Thymus (tissue), 11 donors: ENCODE data around the gene SPOCK3. TPM values are rescaled to one million over a fixed set of nuclear protein-coding genes. Genes with fewer than 3 reads are reported as not detected.
"Not testable (repeated sequence)": the region's sequence is repeated elsewhere in the genome, so short reads cannot be mapped to it uniquely, and the experiment has no call there.

Experiments
- DNase-seq, 9 donors: peaks; one replicate each; pipeline ENCODE4 v3.0.0-alpha.2; 2013; ENCODE audit warnings: low spot score in 9 of 9, low read depth in 6 of 9, missing footprints in 1 of 9
- H3K27ac ChIP-seq, 2 donors: one replicate each; pipeline ENCODE4 v1.5.1; 2013; ENCODE audit warnings: control low read depth in 1 of 2, low read depth in 1 of 2, low read length in 1 of 2, mild to moderate bottlenecking in 1 of 2, moderate library complexity in 1 of 2
- H3K27me3 ChIP-seq, 2 donors: one replicate each; pipeline ENCODE4 v1.5.1; 2013; ENCODE audit warnings: low read length in 1 of 2; ENCODE audit not compliant: control insufficient read depth in 2 of 2, insufficient read depth in 1 of 2
- H3K36me3 ChIP-seq, 2 donors: one replicate each; pipeline ENCODE4 v1.5.1; 2013; ENCODE audit warnings: low read length in 1 of 2, mild to moderate bottlenecking in 1 of 2, moderate library complexity in 1 of 2; ENCODE audit not compliant: control insufficient read depth in 2 of 2, insufficient read depth in 2 of 2
- H3K4me1 ChIP-seq, 2 donors: one replicate each; pipeline ENCODE4 v1.5.1; 2013; ENCODE audit warnings: low read length in 2 of 2; ENCODE audit not compliant: control insufficient read depth in 2 of 2, insufficient read depth in 2 of 2
- H3K4me3 ChIP-seq, 2 donors: one replicate each; pipeline ENCODE4 v1.5.1; 2013; ENCODE audit warnings: low read length in 2 of 2, control low read depth in 1 of 2, mild to moderate bottlenecking in 1 of 2
- H3K9me3 ChIP-seq, 2 donors: one replicate each; pipeline ENCODE4 v1.5.1; 2013; ENCODE audit warnings: low read length in 1 of 2, mild to moderate bottlenecking in 1 of 2; ENCODE audit not compliant: control insufficient read depth in 2 of 2, insufficient read depth in 1 of 2
- WGBS: extraction: QIAGEN DNeasy Blood & Tissue Kit; methylation state at CpG from one replicate; pipeline ENCODE4 v1.1.7; 2013; 5-methylcytosine and 5-hydroxymethylcytosine counted together
- polyA plus RNA-seq: library from polyadenylated mRNA; stranded (reverse); fragments of 200-250 nt; gene quantifications from one replicate; pipeline ENCODE4 v1.2.3, GENCODE V29; 2013
- total RNA-seq: library from RNA; stranded (reverse); fragments of 120-200 nt; gene quantifications from one replicate; pipeline ENCODE4 v1.2.4, GENCODE V29; 2013
- donor health status: healthy.

Gene SPOCK3
- total and polyA plus RNA-seq, 2 donors: 0.48 to 1.2 TPM

DNA sequence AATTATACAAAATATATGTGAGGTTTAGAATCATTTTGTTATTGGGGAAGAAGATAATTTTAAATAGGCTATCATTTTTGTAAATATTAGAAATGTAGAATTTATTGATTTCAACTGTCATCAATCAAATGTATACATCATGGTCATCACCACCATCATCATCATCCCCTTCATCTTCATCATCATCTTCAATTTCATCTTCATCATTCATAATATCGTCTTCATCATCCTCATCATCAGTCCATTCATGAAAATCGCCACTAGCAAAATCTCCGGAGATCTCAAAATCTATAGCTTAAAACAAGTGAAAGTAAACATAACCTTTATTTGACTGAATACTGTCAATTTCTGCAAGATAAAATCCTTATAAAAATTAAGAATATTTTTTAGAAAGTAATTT lies 499.5 kb downstream of the SPOCK3 start:
- Histone ChIP-seq H3K4me3 (no peak overlapping the region), H3K27ac (no peak overlapping the region), H3K4me1 (no peaks in the 10 kb centered on the region), H3K36me3 (no peaks in the 10 kb centered on the region), H3K9me3 (no peaks in the 10 kb centered on the region), H3K27me3 (no peaks in the 10 kb centered on the region)
- WGBS: 94% methylated on average over 3 of the region's 3 CpGs
- DNase-seq: no peak

DNA sequence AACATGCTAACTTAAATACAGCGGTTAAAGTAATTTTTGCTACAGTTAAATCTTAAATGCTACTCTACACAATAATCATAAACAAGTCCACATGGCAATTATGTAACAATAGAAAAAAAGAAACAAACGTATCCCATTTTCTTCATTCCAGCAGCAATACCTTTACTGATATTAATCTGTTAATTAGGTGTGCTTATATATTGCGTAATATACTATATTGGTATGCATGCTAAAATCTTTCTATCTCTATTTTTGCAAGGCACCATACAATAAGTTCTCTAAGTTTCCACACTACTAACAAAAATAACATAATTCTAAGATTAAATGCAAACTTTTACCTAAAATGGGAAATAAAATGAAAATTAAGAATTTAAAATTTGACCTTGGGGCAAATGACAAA lies 500.6 kb downstream of the SPOCK3 start:
- no peaks in the 10 kb centered on the region for H3K36me3 ChIP-seq
- H3K27me3 ChIP-seq: no peaks in the 10 kb centered on the region
- no peaks in the 10 kb centered on the region for H3K4me1 ChIP-seq
- H3K27ac ChIP-seq: no peak overlapping the region
- WGBS: 80% methylated on average over 3 of the region's 3 CpGs
- no peak overlapping the region for H3K4me3 ChIP-seq
- H3K9me3 ChIP-seq: no peaks in the 10 kb centered on the region
- DNase-seq: no peak

DNA sequence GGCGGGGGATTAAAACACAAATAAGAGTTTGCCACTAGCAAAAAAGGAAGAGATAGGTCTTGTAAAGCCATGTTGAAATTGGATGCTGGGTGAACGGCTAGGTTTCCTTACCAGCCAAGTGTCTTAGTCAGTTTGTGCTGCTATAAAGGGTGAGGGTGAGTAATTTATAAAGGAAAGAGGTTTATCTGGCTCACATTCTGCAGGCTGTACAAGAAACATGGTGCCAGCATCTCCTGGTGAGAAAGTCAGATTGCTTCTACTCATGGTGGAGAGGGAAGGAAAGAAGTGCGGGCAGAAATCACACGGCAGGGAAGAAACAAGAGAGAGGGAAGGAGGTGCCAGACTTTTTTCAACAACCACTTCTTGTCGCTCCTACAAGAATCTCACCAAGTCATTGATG lies 507.5 kb downstream of the SPOCK3 start:
- Histone ChIP-seq H3K27ac (no peak overlapping the region), H3K27me3 (no peaks in the 10 kb centered on the region), H3K36me3 (no peaks in the 10 kb centered on the region), H3K4me3 (no peak overlapping the region), H3K4me1 (no peaks in the 10 kb centered on the region), H3K9me3 (no peaks in the 10 kb centered on the region)
- DNase-seq: no peak
- 78% methylated on average over 5 of the region's 5 CpGs for WGBS

DNA sequence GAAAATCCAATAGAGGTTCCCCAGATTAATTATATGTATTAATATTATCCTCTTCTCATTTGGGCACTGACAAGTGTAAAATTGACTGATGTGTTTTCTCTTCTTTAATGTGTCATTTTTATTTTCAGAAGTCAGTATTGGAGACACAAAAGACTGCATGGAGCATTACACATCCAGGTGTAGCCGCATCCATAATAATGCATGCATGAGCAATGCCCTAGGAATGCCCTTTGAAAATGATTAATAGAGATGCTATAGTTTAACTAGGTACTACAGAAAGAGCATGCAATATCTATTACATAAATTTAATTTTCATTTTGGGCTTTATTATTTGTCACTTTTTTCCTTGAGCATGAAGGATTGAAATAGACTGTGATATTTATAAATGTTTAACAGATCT lies 509.9 kb downstream of the SPOCK3 start:
- 97% methylated on average over 1 of the region's 1 CpG for WGBS
- H3K27me3 ChIP-seq: no peaks in the 10 kb centered on the region
- no peaks in the 10 kb centered on the region for H3K4me1 ChIP-seq

DNA sequence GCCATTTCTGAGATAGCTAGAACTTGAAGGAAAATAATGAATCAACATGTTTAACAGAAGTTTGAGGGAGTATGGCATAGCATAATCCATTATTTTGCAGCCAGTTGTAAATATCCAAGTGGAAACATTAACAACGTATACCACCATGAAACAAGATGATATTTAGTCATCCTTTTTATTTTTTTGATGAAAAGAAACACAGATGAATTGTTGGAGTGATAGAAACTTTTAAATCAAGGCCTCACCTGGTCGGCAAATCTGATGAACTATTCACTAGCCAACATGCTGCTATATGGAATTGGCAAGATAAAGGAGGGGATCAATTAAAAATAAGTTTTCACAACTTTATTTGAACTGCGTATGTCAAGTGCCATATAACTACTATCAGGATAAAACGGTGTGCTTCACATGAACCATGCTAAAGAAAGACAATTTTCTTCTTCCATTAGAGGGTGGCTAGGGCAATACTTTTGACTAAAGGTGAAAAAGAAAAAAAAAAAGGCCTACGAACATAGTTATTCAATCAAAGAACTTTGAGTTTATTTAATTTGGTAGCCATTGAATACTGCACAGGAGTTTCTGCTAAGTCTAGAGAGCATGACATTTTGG lies 510.7 kb downstream of the SPOCK3 start:
- H3K27me3 ChIP-seq: no peaks in the 10 kb centered on the region
- no peak overlapping the region for H3K4me3 ChIP-seq
- H3K9me3 ChIP-seq: no peaks in the 10 kb centered on the region
- no peaks in the 10 kb centered on the region for H3K36me3 ChIP-seq
- WGBS: 91% methylated on average over 5 of the region's 5 CpGs
- no peak overlapping the region for H3K27ac ChIP-seq
- no peak for DNase-seq
- H3K4me1 ChIP-seq: no peaks in the 10 kb centered on the region

More for the DNA sequence above, 509.9 kb downstream of the SPOCK3 start:
- no peaks in the 10 kb centered on the region for H3K9me3 ChIP-seq
- no peaks in the 10 kb centered on the region for H3K36me3 ChIP-seq
- no peak overlapping the region for H3K4me3 ChIP-seq
- no peak for DNase-seq
- no peak overlapping the region for H3K27ac ChIP-seq

DNA sequence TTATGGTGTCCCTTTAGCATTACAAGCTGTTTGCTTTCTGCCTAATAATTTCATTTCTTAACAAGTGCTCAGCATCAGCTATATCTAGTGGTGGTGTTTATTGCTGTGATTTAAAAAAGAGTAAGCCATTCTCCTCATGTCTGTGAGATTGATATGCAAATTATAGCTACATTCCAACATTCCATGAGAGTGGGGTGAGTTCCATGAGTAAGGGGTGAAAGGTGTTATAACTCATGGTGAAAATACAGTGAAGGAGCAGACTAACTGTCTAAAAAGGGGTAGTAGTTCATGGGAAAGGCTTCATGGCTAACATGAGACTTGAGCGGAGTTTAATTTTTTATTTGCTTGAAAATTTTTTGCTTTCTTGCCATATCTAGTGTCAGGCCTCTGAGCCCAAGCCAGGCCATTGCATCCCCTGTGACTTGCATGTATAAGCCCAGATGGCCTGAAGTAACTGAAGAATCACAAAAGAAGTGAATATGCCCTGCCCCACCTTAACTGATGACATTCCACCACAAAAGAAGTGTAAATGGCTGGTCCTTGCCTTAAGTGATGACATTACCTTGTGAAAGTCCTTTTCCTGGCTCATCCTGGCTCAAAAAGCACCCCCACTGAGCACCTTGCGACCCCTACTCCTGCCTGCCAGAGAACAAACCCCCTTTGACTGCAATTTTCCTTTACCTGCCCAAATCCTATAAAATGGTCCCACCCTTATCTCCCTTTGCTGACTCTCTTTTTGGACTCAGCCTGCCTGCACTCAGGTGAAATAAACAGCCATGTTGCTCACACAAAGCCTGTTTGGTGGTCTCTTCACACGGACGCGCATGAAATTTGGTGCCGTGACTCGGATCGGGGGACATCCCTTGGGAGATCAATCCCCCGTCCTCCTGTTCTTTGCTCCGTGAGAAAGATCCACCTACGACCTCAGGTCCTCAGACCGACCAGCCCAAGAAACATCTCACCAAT lies 518.3 kb downstream of the SPOCK3 start:
- H3K9me3 ChIP-seq, H3K4me3 ChIP-seq, DNase-seq, H3K4me1 ChIP-seq, H3K36me3 ChIP-seq, H3K27ac ChIP-seq, H3K27me3 ChIP-seq: not testable (repeated sequence)
- WGBS: 85% methylated on average over 12 of the region's 12 CpGs

DNA sequence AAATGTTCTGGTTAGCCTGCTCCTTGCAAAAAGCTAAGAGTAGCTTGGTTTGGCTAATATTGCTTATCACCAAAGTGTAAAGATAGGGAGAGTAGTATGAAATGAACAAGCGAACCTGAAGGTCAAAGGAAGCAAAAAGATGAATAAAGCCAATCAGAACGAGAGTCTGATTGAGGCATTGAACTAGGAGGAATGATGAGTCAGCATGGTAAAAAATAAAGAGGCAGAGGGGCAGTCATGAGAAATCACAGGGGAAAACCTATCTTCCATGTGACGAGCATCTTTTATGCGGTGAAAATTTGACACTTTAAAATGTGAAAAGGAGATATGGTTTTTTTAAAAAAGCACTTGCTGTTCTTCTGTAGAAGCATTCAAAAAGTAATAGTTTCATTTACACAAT lies 533.7 kb downstream of the SPOCK3 start:
- Histone ChIP-seq H3K36me3 (no peaks in the 10 kb centered on the region), H3K27me3 (no peaks in the 10 kb centered on the region), H3K4me3 (no peak overlapping the region), H3K4me1 (no peaks in the 10 kb centered on the region), H3K27ac (no peak overlapping the region), H3K9me3 (no peaks in the 10 kb centered on the region)
- 93% methylated on average over 4 of the region's 4 CpGs for WGBS
- DNase-seq: no peak

DNA sequence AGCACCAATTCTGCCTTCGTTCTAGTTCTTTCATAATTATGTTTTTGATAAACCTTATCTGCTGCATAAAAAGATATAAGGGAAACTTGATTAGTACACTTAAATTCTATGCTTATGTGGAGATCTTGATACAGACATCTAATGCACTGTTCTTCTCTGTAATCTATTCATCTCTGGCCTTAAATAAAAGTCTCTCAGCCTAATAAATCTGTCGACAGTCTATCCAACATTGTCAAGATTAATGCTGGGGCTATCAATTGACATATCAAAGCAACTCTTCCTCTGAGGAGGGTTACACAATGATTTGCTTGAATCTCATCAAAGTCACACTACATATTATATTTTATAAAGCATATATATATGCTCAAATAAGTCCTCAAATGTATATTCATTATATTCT lies 545.5 kb downstream of the SPOCK3 start:
- no peak overlapping the region for H3K27ac ChIP-seq
- no peaks in the 10 kb centered on the region for H3K36me3 ChIP-seq
- no peaks in the 10 kb centered on the region for H3K27me3 ChIP-seq
- no peaks in the 10 kb centered on the region for H3K4me1 ChIP-seq
- DNase-seq: no peak
- H3K4me3 ChIP-seq: no peak overlapping the region
- WGBS: 86% methylated on average over 2 of the region's 2 CpGs
- no peaks in the 10 kb centered on the region for H3K9me3 ChIP-seq

DNA sequence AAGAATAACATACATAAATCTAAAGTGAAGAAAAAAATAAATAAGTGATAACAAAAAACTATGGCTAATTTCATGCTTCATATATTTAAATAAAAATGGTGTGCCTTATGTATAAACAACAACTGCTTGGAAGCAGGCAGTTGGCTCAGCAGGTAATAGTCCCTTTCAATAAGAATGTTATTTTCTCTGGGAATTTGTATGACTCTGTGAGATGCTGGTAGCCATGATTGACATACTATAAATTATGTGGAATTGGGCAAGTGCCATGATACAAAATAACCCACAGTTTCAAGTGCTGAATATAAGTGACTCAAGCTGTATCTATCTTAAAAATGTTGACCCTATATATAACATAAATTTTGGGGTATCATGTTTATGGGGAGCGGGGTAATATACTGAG lies 546.5 kb downstream of the SPOCK3 start:
- H3K27ac ChIP-seq: no peak overlapping the region
- no peaks in the 10 kb centered on the region for H3K4me1 ChIP-seq
- H3K9me3 ChIP-seq: no peaks in the 10 kb centered on the region
- no peak overlapping the region for H3K4me3 ChIP-seq
- DNase-seq: no peak
- no peaks in the 10 kb centered on the region for H3K27me3 ChIP-seq
- no peaks in the 10 kb centered on the region for H3K36me3 ChIP-seq
- 85% methylated on average over 1 of the region's 1 CpG for WGBS
